ENCODE results near the gene SPTBN4.
"Not testable (repeated sequence)": the region's sequence is repeated elsewhere in the genome, so short reads cannot be mapped to it uniquely, and the experiment has no call there.

The SPTBN4 gene

DNA sequence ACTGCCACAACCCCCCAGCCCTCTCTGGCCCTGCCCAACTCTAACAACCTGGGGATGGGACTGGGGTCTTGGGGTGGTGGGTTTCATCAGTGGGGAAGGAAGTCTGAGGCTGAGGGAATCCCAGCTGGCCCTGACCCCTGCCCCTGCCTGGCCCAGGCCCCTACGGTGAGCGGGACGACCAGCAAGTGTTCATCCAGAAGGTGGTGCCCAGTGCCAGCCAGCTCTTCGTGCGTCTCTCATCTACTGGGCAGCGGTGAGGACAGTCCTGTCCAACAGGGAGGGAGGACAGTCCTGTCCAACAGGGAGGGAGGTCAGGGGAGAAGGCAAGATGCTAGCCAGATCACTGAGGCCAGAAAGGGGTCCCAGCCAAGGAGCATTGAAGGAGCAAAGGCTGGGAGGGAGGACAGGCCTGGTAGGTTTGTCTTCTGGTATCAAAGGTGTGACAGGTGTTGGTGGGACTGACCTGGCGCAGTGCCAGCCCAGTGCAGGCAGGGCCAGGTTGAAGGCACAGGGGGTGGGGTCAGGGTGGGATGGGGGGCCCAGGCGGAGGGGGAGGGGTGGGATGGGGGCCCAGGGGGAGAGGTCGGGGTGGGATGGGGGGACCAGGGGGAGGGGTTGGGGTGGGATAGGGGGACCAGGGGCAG is 122.2 kb downstream of the SPTBN4 start:
- no peaks in the 10 kb centered on the region for H3K27me3 ChIP-seq (ENCODE audit: insufficient read depth, poor library complexity, severe bottlenecking)
- H3K4me3 ChIP-seq (replicated peaks; ENCODE audit: insufficient read depth, low read length), result no peak overlapping the region
- H3K27ac ChIP-seq (replicated peaks), result no peak overlapping the region
- TF ChIP-seq CTCF (IDR thresholded peaks at IDR 0.05; ENCODE audit: insufficient read depth, low read length), result no peak
- no peak for TF ChIP-seq GABPA (IDR thresholded peaks at IDR 0.05; ENCODE audit: low read depth)
- TF ChIP-seq POLR2AphosphoS5 (IDR thresholded peaks at IDR 0.05; ENCODE audit: low read depth), result no peak
- TF ChIP-seq, protein P1, sequence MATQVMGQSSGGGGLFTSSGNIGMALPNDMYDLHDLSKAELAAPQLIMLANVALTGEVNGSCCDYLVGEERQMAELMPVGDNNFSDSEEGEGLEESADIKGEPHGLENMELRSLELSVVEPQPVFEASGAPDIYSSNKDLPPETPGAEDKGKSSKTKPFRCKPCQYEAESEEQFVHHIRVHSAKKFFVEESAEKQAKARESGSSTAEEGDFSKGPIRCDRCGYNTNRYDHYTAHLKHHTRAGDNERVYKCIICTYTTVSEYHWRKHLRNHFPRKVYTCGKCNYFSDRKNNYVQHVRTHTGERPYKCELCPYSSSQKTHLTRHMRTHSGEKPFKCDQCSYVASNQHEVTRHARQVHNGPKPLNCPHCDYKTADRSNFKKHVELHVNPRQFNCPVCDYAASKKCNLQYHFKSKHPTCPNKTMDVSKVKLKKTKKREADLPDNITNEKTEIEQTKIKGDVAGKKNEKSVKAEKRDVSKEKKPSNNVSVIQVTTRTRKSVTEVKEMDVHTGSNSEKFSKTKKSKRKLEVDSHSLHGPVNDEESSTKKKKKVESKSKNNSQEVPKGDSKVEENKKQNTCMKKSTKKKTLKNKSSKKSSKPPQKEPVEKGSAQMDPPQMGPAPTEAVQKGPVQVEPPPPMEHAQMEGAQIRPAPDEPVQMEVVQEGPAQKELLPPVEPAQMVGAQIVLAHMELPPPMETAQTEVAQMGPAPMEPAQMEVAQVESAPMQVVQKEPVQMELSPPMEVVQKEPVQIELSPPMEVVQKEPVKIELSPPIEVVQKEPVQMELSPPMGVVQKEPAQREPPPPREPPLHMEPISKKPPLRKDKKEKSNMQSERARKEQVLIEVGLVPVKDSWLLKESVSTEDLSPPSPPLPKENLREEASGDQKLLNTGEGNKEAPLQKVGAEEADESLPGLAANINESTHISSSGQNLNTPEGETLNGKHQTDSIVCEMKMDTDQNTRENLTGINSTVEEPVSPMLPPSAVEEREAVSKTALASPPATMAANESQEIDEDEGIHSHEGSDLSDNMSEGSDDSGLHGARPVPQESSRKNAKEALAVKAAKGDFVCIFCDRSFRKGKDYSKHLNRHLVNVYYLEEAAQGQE (IDR thresholded peaks at IDR 0.05; ENCODE audit: insufficient replicate concordance, low read depth), result no peak
- TF ChIP-seq SPI1 (IDR thresholded peaks at IDR 0.05; ENCODE audit: borderline replicate concordance, low read depth), result no peak
- no peak for DNase-seq (ENCODE audit: low read depth in 1 of 2, low spot score in 1 of 2)

GRCh38 chr19:40589591-40590429 is 123.0 kb downstream of the SPTBN4 start:
- no peak for DNase-seq (ENCODE audit: low read depth in 1 of 2, low spot score in 1 of 2)
- TF ChIP-seq CTCF (IDR thresholded peaks at IDR 0.05; ENCODE audit: insufficient read depth, low read length) (no peak), GABPA (IDR thresholded peaks at IDR 0.05; ENCODE audit: low read depth) (no peak), SPI1 (IDR thresholded peaks at IDR 0.05; ENCODE audit: borderline replicate concordance, low read depth) (no peak), POLR2AphosphoS5 (IDR thresholded peaks at IDR 0.05; ENCODE audit: low read depth) (no peak)
- TF ChIP-seq, protein P1 (IDR thresholded peaks at IDR 0.05; ENCODE audit: insufficient replicate concordance, low read depth), result no peak
- Histone ChIP-seq H3K27me3 (ENCODE audit: insufficient read depth, poor library complexity, severe bottlenecking) (no peaks in the 10 kb centered on the region), H3K4me3 (replicated peaks; ENCODE audit: insufficient read depth, low read length) (no peak overlapping the region), H3K27ac (replicated peaks) (no peak overlapping the region)

DNA sequence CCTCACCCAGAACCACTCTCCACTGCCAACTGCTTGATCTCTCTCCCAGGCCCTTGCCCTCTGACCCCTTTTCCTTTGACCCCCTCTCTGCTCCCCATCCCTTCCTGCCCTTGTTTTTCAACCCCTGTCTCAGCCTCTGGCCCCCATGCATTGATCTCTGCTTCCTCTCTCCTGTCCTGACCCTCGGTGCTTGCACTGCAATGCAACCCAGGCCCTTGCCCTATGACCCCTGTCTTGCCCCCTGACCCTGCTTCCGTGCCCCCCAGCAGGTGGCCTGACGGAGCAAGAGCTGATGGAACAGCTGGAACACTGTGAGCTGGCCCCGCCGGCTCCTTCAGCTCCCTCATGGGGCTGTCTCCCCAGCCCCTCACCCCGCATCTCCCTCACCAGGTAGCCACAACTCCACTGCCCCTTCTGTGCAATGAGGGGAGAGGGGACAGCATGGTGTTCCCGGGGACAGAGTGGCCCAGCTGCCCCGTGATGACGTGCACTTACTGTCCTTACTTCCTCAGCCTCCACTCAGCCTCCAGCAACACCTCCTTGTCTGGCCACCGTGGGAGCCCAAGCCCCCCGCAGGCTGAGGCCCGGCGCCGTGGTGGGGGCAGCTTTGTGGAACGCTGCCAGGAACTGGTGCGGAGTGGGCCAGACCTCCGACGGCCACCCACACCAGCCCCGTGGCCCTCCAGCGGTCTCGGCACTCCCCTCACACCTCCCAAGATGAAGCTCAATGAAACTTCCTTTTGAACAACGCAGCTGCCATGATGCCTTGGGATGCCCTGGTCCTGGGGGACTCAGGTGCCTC is 123.9 kb downstream of the SPTBN4 start:
- H3K27ac ChIP-seq (replicated peaks), result no peak overlapping the region
- H3K4me3 ChIP-seq (replicated peaks; ENCODE audit: insufficient read depth, low read length), result no peak overlapping the region
- H3K27me3 ChIP-seq (ENCODE audit: insufficient read depth, poor library complexity, severe bottlenecking), result no peaks in the 10 kb centered on the region
- TF ChIP-seq GABPA (IDR thresholded peaks at IDR 0.05; ENCODE audit: low read depth), result no peak
- no peak for TF ChIP-seq POLR2AphosphoS5 (IDR thresholded peaks at IDR 0.05; ENCODE audit: low read depth)
- TF ChIP-seq SPI1 (IDR thresholded peaks at IDR 0.05; ENCODE audit: borderline replicate concordance, low read depth), result no peak
- TF ChIP-seq, protein P1 (IDR thresholded peaks at IDR 0.05; ENCODE audit: insufficient replicate concordance, low read depth), result no peak
- no peak for TF ChIP-seq CTCF (IDR thresholded peaks at IDR 0.05; ENCODE audit: insufficient read depth, low read length)
- no peak for DNase-seq (ENCODE audit: low read depth in 1 of 2, low spot score in 1 of 2)

- H3K27ac ChIP-seq (replicated peaks); DNase-seq (ENCODE audit: low read depth in 1 of 2, low spot score in 1 of 2); H3K27me3 ChIP-seq (ENCODE audit: insufficient read depth, poor library complexity, severe bottlenecking); H3K4me3 ChIP-seq (replicated peaks; ENCODE audit: insufficient read depth, low read length): not testable (repeated sequence)
These were observed 124.9 kb downstream of the SPTBN4 start for GRCh38 chr19:40591724-40592123.
